Kidney capillary endothelial cell (primary cell): Measurements from ENCODE around the gene GRK5.

Experiments
- DNase-seq: peaks from one replicate; pipeline ENCODE4 v3.0.0-alpha.2; 2018; ENCODE audit warnings: low spot score

GRK5 gene

GRCh38 chr10:119299531-119299930, 92.2 kb downstream of the GRK5 start:
- DNase-seq = no peak

- DNase-seq = peak; percentile 74
These were observed 94.0 kb downstream of the GRK5 start for GRCh38 chr10:119301397-119301796.

- DNase-seq = no peak
These were observed 94.8 kb downstream of the GRK5 start for GRCh38 chr10:119302172-119302571.

- DNase-seq = no peak
These were observed 95.4 kb downstream of the GRK5 start for GRCh38 chr10:119302591-119303253.

- DNase-seq = no peak
These were observed 96.5 kb downstream of the GRK5 start for GRCh38 chr10:119303886-119304285.

GRCh38 chr10:119304541-119304940, 97.2 kb downstream of the GRK5 start:
- DNase-seq = no peak

GRCh38 chr10:119305860-119306513, 98.6 kb downstream of the GRK5 start:
- peak; percentile 99 for DNase-seq

- peak; percentile 37 for DNase-seq
These were observed 99.2 kb downstream of the GRK5 start for GRCh38 chr10:119306514-119306951.

- no peak for DNase-seq
These were observed 99.6 kb downstream of the GRK5 start for GRCh38 chr10:119306986-119307392.

GRCh38 chr10:119308089-119308488, 100.7 kb downstream of the GRK5 start:
- DNase-seq = no peak

- no peak for DNase-seq
These were observed 101.4 kb downstream of the GRK5 start for GRCh38 chr10:119308551-119309422.

GRCh38 chr10:119309423-119309770, 102.0 kb downstream of the GRK5 start:
- no peak for DNase-seq

GRCh38 chr10:119310806-119311205, 103.4 kb downstream of the GRK5 start:
- no peak for DNase-seq

GRCh38 chr10:119312241-119312640, 104.9 kb downstream of the GRK5 start:
- no peak for DNase-seq

- no peak for DNase-seq
These were observed 105.7 kb downstream of the GRK5 start for GRCh38 chr10:119313024-119313423.

- no peak for DNase-seq
These were observed 106.3 kb downstream of the GRK5 start for GRCh38 chr10:119313644-119314043.

- no peak for DNase-seq
These were observed 106.7 kb downstream of the GRK5 start for GRCh38 chr10:119314061-119314460.

- DNase-seq = no peak
These were observed 107.1 kb downstream of the GRK5 start for GRCh38 chr10:119314486-119314885.

GRCh38 chr10:119315128-119316001, 108.0 kb downstream of the GRK5 start:
- peak; percentile 70 for DNase-seq

GRCh38 chr10:119316002-119316358, 108.6 kb downstream of the GRK5 start:
- DNase-seq = no peak

GRCh38 chr10:119316729-119317097, 109.3 kb downstream of the GRK5 start:
- DNase-seq = peak; percentile 90
